A172 (cell line): Measurements from ENCODE around the gene ATP10D. TPM values are rescaled to one million over a fixed set of nuclear protein-coding genes. Genes with fewer than 3 reads are reported as not detected.

ENCODE experiments used
- DNase-seq: peaks from one replicate; pipeline ENCODE4 v3.0.0-alpha.2; 2015; ENCODE audit warnings: low spot score
- total RNA-seq: library from RNA; depleted of rRNA; stranded (reverse); fragments of >200 nt; shearing (Covaris generic); gene quantifications from 2 replicates; pipeline ENCODE4 v1.2.3, GENCODE V29; 2014; rRNA removed

The ATP10D gene
- total RNA-seq, 1 experiment from 2014 or later, result 23.3 TPM

DNA sequence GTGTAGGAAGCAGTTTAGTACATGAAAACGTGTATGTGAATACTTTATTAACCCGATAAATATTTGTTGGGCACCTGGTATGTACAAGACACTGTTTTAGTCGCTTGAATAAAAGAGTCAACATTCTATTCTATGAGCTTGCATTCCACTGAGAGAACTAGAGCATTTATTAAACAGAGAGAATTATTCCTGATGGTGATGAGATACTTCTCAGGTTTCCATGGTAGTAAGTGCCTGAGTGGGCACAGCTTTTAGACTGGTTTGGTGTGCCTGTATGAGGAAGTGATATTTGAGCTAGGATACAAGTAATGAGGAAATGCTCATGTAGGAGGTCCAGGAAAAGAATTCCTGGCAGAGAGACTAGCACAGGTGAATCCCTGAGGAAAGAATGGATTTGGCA is 94.2 kb downstream of the ATP10D start:
- no peak for DNase-seq

GRCh38 chr4:47590325-47590724 is 105.2 kb downstream of the ATP10D start:
- DNase-seq, result no peak

GRCh38 chr4:47597696-47598095 is 112.6 kb downstream of the ATP10D start:
- no peak for DNase-seq

DNA sequence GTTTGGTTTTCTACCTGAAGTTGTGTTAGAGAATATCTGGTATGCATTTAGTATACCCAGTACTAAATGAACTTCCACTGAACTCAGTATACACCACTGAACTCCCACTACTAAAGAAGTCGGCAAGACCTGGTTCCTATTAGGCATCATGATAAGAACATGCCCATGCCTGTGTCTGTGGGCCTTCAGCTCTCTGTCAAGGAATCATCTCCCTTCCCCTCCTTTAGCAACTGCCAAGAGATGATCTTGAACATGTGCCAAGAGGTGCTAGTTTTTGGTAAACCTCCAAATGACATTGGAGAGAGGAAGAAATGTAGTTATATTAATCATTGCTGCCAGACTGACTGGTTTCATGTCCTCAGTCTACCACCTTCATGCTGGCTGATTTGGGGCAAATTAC is 113.2 kb downstream of the ATP10D start:
- no peak for DNase-seq

- DNase-seq, result no peak
These were observed 113.8 kb downstream of the ATP10D start for GRCh38 chr4:47598896-47599295.

DNA sequence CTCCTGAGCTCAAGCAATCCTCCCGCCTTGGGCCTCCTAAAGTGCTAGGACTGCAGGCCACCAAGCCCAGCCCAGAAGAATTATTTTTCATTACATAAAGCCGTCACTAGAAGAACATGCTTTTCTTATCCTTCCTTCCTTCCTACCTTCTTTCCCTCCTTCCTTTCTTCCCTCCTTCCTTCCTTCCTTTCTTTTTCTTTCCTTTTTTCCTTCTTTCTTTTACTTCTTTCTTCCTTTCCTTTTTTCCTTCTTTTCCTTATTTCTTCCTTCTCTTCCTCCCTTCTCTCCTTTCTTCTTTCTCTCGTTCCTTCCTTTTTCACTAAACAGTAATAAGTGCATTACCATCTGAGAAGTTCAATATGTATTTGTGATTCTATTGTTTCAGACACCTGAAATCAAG is 121.4 kb downstream of the ATP10D start:
- no peak for DNase-seq

DNA sequence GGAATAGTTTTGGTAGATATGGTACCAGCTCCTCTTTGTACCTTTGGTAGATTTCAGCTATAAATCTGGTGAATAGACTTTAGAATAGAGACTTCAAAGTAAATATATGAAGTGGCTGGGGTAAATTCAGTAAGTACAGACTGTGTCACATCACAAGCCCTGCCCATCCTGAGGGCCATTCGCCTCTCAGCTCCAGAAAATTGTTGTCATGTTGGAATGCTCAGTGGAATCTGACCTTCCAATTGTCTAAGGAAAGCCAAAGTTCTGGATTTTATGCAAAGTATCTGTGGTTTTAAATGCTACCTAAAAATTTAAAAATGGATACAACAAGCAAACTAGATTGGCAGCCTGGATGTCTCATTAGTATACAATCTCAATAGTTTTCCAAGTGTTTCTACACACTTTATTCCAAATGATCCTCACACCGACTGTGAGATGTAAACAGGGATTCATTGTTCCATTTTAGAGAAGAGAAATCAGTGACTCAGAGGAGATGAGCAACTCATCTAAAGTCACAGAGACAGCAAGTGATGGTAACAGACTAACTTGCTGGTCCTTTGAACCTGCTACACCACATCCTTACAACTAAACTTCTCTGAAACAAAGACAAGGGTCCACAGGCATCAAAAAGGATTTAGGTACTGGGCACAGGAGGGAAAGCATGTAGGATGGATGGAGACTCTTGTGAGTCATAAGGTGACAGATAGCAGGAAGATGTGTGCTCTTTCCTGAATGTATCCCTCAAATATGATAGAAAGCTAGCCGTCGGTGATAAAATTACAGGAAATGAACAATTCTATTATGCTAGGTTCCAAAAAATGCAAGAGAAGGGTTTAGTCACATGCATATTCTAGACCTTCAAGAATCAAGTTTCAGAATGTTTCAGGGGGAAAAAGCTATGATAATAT is 127.3 kb downstream of the ATP10D start:
- DNase-seq, result peak; percentile 10

GRCh38 chr4:47615385-47615784 is 130.3 kb downstream of the ATP10D start:
- no peak for DNase-seq

- DNase-seq, result no peak
These were observed 132.5 kb downstream of the ATP10D start for GRCh38 chr4:47617607-47618006.

DNA sequence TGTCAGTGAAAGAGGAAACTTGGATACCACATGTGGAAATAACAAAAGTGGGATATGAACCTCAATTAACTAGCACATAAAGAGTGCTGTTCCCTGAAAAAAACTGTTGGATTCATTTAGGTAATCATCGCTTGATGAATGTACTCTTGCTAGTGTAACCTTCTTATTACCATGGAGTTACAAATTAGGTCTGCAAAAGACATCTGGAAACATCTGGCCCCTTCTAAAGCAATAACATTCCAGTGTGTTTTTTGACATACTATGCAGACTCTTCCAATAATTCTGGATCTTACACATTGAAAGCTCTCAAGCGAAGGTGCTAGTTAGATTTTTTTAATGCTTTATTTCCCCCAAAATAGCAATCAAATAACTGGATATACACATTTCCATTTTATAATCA is 134.6 kb downstream of the ATP10D start:
- DNase-seq, result no peak

- no peak for DNase-seq
These were observed 136.1 kb downstream of the ATP10D start for GRCh38 chr4:47621181-47621580.

- DNase-seq, result peak; percentile 52
These were observed 139.0 kb downstream of the ATP10D start for GRCh38 chr4:47624031-47624441.

DNA sequence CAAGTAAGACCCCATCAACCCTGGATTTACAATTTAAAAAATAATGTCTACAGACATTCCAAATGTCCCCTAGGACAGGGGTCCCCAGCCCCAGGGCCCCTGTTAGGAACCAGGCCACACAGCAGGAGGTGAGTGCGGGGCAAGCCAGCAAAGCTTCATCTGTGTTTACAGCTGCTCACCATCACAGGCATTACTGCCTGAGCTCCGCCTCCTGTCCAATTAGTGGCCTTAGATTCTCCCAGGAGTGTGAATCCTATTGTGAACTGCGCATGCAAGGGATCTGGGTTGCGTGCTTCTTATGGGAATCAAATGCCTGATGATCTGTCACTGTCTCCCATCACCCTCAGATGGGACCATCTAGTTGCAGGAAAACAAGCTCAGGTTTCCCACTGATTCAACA is 146.1 kb downstream of the ATP10D start:
- DNase-seq, result no peak

DNA sequence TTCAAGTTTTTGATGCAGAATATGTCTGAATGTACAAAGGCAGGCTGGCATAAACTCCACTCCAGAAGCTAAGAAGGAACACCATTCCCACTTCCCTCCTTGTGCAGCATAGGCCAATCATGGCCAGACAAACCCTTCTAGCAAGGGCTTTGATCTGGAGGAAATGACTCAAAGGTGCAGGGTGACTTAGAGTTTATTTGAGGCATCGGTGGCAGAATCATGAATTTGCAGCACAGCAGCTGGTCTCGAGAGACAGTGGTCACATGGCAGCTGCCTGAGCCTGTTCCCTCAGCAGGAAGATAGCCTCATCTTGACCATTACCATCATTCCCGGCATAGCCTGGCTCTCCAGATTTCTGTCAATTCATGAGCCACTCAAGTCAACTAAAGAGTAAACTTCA is 154.5 kb downstream of the ATP10D start:
- DNase-seq, result peak; percentile 48

GRCh38 chr4:47640911-47641310 is 155.8 kb downstream of the ATP10D start:
- no peak for DNase-seq

- DNase-seq, result no peak
These were observed 156.7 kb downstream of the ATP10D start for GRCh38 chr4:47641755-47642154.

- DNase-seq, result no peak
These were observed 157.2 kb downstream of the ATP10D start for GRCh38 chr4:47642191-47642830.

Other genes with a start within 250 kb of the ATP10D start
- 54.2 and 83.0 TPM in 2 replicates for gene COMMD8, start 21.6 kb upstream of the ATP10D start, total RNA-seq